DND-41 (cell line): Measurements from ENCODE around the gene CHAT.

Experiments used
- CTCF ChIP-seq: IDR thresholded peaks from 2 replicates; pipeline ENCODE4 v1.5.1; 2012; ENCODE audit warnings: borderline replicate concordance, low read length, moderate library complexity, mild to moderate bottlenecking; ENCODE audit not compliant: poor library complexity, severe bottlenecking; ENCODE audit errors: extremely low read depth
- EZH2 ChIP-seq: IDR thresholded peaks from 3 replicates; pipeline ENCODE4 v1.6.1; 2012; ENCODE audit warnings: borderline replicate concordance, low read depth, mild to moderate bottlenecking, moderate library complexity, low read length, inconsistent platforms; ENCODE audit not compliant: severe bottlenecking

GRCh38 chr10:49592726-49593563 lies 20.9 kb upstream of the CHAT start:
- TF ChIP-seq CTCF (peak; percentile 97), EZH2 (no peak)
